HT-29 (cell line): Measurements from ENCODE around the gene NUDT16L1. TPM values are rescaled to one million over a fixed set of nuclear protein-coding genes. Genes with fewer than 3 reads are reported as not detected.

ENCODE experiments used
- small RNA-seq: library from RNA; depleted of rRNA; stranded (forward); fragments of <200 nt; gene quantifications from one replicate; pipeline ENCODE3, GENCODE V24; 2014
- total RNA-seq: library from RNA; depleted of rRNA; stranded (reverse); fragments of >200 nt; shearing (Covaris generic); gene quantifications from 2 replicates; pipeline ENCODE4 v1.2.3, GENCODE V29; 2014; rRNA removed

The NUDT16L1 gene
- total RNA-seq, 1 experiment from 2014 or later, result 81.9 TPM

Small RNAs within 50 kb of the gene (small RNA-seq; reads per million reads assigned to genes)
- gene MIR6769A, result not detected

Other genes with a start within 250 kb of the NUDT16L1 start
- 81.3 and 109 TPM in 2 replicates for gene NMRAL1, start 218.9 kb upstream of the NUDT16L1 start, total RNA-seq
- 105 and 113 TPM in 2 replicates for gene HMOX2, start 217.2 kb upstream of the NUDT16L1 start, total RNA-seq
- gene CDIP1, start 154.8 kb upstream of the NUDT16L1 start, total RNA-seq, result not detected in 2 replicates
- not detected in 2 replicates for gene C16orf96, start 137.2 kb upstream of the NUDT16L1 start, total RNA-seq
- 58.0 and 83.0 TPM in 2 replicates for gene UBALD1, start 78.7 kb upstream of the NUDT16L1 start, total RNA-seq
- 27.4 and 31.3 TPM in 2 replicates for gene MGRN1, start 68.7 kb upstream of the NUDT16L1 start, total RNA-seq
- gene ANKS3, start 40.7 kb downstream of the NUDT16L1 start, total RNA-seq, result 27.2 and 29.7 TPM in 2 replicates
- 2.5 and 5.8 TPM in 2 replicates for gene DNAAF8, start 41.0 kb downstream of the NUDT16L1 start, total RNA-seq
- 17.7 and 30.4 TPM in 2 replicates for gene ZNF500, start 73.6 kb downstream of the NUDT16L1 start, total RNA-seq
- 0.76 TPM in 1 of 2 replicates, not detected in the other for gene SEPTIN12, start 94.8 kb downstream of the NUDT16L1 start, total RNA-seq
- gene SMIM22, start 101.8 kb downstream of the NUDT16L1 start, total RNA-seq, result 282 and 291 TPM in 2 replicates
- 66.0 and 85.8 TPM in 2 replicates for gene ROGDI, start 109.1 kb downstream of the NUDT16L1 start, total RNA-seq
- 46.2 and 54.7 TPM in 2 replicates for gene GLYR1, start 153.7 kb downstream of the NUDT16L1 start, total RNA-seq
- 34.6 and 35.1 TPM in 2 replicates for gene UBN1, start 153.9 kb downstream of the NUDT16L1 start, total RNA-seq
- 56.5 and 58.1 TPM in 2 replicates for gene PPL, start 243.6 kb downstream of the NUDT16L1 start, total RNA-seq